EH (cell line): ENCODE data around the gene LSAMP.

Source experiments
- DNase-seq: peaks from one replicate; pipeline ENCODE4 v3.0.0-alpha.2; 2015; ENCODE audit warnings: low read depth

The LSAMP gene

GRCh38 chr3:116161575-116162525 is 283.4 kb downstream of the LSAMP start:
- DNase-seq: no peak

- DNase-seq: no peak
Measured at GRCh38 chr3:116160594-116160993, 284.7 kb downstream of the LSAMP start.

GRCh38 chr3:116155841-116156240 is 289.4 kb downstream of the LSAMP start:
- DNase-seq: no peak

- no peak for DNase-seq
Measured at GRCh38 chr3:116154389-116154788, 290.9 kb downstream of the LSAMP start.

GRCh38 chr3:116153174-116153573 is 292.1 kb downstream of the LSAMP start:
- DNase-seq: peak; percentile 1

GRCh38 chr3:116150655-116151167 is 294.6 kb downstream of the LSAMP start:
- no peak for DNase-seq

- peak; percentile 28 for DNase-seq
Measured at GRCh38 chr3:116148881-116149851, 296.1 kb downstream of the LSAMP start.

GRCh38 chr3:116145613-116146012 is 299.7 kb downstream of the LSAMP start:
- DNase-seq: no peak

- DNase-seq: no peak
Measured at GRCh38 chr3:116141724-116142123, 303.6 kb downstream of the LSAMP start.

GRCh38 chr3:116140100-116140689 is 305.1 kb downstream of the LSAMP start:
- peak; percentile 25 for DNase-seq

- no peak for DNase-seq
Measured at GRCh38 chr3:116139641-116140040, 305.6 kb downstream of the LSAMP start.

GRCh38 chr3:116135457-116136085 is 309.7 kb downstream of the LSAMP start:
- DNase-seq: peak; percentile 48

GRCh38 chr3:116129187-116129946 is 315.9 kb downstream of the LSAMP start:
- no peak for DNase-seq

GRCh38 chr3:116127464-116127863 is 317.8 kb downstream of the LSAMP start:
- no peak for DNase-seq

GRCh38 chr3:116124166-116124565 is 321.1 kb downstream of the LSAMP start:
- no peak for DNase-seq

- no peak for DNase-seq
Measured at GRCh38 chr3:116118475-116119169, 326.7 kb downstream of the LSAMP start.

GRCh38 chr3:116114586-116114985 is 330.7 kb downstream of the LSAMP start:
- DNase-seq: no peak

GRCh38 chr3:116112696-116113095 is 332.6 kb downstream of the LSAMP start:
- DNase-seq: no peak

GRCh38 chr3:116111765-116112164 is 333.5 kb downstream of the LSAMP start:
- no peak for DNase-seq
